NCI-H1048 (cell line): Measurements from ENCODE around the gene SLC6A9.

Source experiments
- DNase-seq: peaks from one replicate; lab custom pipeline; 2025; lab: John Stamatoyannopoulos, UW

The SLC6A9 gene

DNA sequence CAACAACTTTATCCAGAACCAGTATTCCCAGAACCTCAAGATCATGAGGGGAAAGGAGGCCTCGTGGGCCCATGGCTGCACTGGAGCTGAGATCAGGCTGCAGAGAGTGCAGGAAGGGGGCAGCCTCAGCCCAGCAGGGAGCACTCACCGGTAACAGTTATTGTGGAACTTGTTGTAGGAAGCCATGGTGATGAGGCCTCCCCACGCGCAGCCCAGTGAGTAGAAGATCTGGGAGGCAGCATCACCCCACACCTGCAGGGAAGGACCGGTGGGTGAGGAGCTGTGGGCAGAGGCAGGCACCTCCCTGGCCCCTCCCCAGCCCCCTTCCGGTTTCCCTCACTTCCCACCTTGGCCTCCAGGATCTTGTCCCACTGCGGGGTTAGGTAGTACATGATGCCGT lies 29.1 kb downstream of the SLC6A9 start:
- no peak for DNase-seq

- DNase-seq, result no peak
These were observed 31.1 kb downstream of the SLC6A9 start for GRCh38 chr1:44000122-44000665.

DNA sequence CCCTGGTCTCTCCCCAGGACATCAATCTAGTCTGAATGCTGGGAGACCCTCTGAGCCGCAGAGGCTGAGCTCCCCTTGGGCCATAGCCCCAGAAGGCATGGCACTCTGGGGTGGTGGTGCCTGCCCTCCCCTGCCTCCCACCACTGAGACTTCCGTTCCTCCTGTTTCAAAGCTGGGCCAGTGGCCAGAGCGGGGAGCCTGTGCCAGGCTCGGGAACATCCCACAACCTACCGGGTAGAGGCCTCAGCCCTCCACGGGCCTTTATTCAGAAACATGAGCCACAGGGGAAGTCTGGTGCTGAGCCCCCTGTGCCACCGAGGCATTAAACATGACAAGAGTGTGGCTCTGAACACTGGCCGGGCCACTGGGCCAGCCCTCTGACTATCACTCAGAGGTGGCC lies 31.8 kb downstream of the SLC6A9 start:
- no peak for DNase-seq

DNA sequence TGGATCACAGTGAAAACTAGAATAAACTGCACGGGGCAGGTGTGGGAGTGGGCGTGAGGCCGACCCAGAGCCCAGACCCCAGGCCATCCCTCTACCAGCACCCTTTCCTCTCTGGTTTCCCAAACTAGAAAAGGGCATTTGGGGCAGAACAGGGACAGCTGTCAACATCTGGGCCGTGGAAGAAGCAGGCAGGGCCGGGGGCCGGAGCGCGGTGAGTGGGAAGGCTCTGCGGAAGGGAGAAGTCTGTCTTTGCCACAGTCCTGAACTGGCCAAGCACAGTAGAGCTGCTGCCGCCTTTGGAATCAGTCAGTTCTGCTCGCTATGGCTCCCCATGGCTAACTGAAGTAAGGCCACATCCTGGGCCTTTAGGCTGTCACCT lies 33.3 kb downstream of the SLC6A9 start:
- DNase-seq, result no peak

DNA sequence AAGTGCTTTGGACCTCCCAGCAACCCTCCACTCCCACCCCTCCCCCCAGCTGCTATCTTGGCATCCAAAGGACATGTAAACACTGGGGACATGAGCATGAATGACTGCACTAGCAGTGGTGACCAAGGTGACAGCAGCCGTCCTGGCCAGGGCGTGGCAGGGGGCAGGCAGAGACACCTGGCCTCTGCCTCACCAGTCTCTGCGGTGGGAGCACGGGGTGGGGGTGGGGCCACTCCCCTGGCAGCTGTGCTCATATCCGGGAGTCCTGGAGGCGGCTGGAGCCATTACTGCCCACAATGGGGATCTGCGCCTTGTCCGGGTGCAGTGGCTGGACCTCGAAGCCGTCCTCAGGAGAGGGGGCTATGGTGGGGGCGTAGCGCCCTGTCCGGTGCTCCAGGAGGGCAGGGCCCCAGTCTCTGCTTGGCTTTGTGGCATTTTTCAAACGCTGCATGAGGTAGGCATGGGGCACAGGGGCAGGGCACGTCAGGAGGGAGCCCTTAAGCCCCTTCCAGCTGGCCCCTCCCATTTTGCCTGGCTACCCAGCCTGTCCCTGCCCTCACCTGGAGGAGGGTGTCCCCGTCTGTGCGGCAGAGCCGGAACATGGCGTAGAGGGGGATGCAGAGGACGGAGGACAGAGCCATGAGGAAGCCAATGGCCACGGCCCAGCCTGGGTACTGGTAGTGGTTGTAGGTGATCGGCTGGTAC lies 33.8 kb downstream of the SLC6A9 start:
- no peak for DNase-seq

DNA sequence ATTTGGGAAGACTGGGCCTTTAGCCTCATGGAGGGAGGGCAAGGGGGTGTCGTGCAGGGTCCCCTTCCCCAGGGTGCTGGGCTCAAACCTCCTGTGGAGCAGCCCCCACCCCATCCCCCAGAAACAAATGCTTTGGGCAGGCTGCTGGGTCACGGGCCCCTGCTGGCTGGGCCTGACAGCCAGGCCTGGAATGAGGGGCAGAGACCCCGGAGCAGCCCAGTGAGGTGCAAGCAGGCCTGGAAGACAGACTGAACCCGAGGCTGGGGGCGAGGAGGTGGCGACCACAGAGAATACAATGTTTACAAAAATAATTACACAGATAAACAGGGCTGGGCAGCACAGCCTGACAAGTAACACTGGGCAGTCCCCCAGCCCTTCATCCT lies 34.5 kb downstream of the SLC6A9 start:
- DNase-seq, result no peak

DNA sequence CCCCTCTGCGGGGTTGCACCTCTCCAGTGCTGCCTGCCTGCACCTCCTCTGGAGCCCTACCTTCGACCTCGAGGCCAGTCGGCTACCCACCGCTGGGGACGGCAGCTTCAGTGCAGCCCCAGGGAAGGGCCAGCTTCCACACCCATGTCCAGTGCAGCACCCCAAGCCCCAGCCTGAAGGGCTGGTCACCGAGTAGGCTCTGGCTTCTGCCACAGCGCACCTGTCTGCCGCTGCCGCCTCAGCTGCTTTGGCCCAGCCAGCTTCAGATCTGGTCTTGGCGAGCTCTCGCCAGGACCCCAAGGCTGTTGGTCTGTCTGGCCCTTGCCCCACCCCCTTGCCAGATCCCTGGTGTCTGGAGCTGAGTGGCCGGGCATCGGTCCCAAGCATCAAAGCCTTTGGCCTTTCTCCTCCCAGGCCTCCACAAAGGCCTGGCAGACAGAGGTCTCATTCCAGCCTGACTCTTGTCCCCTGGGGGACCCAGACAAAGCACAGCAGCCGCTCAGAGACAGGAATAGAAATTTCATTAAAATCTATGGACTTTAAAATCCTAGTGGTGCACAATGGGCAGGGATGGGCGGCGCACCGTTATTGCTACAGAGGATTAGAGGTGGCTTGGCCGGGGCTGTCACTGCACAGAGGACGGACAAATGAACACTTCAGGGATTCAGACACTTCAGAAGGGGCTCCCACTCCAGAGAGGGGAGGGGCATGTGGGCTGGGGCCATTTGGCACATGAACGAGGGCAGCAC lies 35.1 kb downstream of the SLC6A9 start:
- no peak for DNase-seq

DNA sequence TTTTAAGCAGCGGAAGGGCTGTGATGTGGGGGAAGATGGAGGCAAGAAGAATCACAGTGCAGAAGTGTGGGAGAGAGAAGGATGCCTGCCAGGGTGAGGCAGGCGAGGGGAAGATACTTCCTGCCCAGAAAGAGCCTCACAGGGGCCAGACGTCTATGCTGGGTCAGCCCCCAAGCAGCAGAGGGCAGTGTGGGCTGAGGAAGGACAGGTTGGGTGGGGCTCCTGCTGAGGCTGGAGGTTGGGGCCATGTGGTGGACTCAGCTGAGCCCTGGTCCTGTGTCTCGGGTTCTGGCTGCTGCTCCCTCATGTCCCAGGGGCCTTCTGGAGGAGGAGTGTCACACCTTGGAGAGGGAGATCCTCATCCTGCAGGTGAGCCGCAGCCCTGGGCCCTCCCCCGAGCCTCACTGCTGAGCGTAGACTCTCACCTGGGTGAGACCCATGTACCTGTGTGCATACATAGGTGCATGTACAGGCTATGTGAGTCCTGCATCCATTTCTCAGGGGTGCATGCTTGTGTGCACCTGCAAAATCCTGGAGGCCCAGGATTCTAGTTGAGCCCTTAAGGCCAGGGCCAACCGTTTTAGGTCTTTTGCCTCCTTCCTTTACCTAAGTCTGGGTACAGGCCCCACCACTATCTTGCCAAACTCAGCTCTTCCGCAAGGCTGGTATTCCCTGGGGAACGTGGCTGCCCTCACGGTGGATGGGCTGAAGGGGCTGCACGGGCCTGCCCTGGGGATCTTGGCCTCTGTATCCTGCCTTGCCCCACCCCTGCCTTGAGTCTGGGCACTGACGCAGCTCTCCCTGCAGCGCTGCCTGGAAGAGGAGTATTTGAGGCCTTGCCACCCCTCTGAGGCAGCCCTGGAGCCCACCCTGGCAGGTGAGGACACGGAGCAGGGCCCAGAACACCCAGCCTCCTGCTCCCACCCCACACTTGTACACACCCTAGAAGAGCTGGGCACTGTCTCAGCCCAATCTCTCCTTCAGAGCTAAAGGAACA lies 36.2 kb downstream of the SLC6A9 start:
- DNase-seq, result no peak

- no peak for DNase-seq
These were observed 37.2 kb downstream of the SLC6A9 start for GRCh38 chr1:43994071-43994470.

DNA sequence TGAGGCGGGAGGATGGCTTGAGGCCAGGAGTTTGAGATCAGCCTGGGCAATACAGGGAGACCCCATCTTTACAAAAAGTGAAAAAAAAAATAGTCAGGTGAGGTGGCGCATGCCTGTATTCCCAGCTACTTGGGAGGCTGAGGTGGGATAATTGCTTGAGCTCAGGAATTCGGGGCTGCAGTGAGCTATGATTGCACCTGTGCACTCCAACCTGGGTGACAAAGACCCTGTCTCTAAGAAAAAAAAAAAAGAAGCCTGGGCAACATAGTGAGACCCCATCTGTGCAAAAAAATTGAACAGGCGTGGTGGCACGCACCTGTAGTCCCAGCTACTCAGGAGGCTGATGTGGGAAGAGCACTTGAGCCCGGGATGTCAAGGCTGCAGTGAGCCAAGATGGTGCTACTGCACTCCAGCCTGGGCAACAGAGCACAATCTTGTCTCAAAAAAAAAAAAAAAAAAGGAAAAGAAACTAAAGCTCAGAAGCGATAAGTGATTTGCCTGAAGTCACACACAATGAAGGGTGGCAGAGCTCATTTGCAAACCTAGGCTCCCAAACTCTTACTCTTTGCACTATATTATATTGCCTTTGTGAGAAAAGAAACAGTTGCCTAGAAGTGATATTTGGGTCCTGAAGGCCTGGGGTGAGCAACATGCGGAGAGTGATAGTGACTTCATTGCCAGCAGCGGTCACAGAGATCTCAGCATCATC lies 37.9 kb downstream of the SLC6A9 start:
- no peak for DNase-seq

- no peak for DNase-seq
These were observed 38.8 kb downstream of the SLC6A9 start for GRCh38 chr1:43992232-43992995.

DNA sequence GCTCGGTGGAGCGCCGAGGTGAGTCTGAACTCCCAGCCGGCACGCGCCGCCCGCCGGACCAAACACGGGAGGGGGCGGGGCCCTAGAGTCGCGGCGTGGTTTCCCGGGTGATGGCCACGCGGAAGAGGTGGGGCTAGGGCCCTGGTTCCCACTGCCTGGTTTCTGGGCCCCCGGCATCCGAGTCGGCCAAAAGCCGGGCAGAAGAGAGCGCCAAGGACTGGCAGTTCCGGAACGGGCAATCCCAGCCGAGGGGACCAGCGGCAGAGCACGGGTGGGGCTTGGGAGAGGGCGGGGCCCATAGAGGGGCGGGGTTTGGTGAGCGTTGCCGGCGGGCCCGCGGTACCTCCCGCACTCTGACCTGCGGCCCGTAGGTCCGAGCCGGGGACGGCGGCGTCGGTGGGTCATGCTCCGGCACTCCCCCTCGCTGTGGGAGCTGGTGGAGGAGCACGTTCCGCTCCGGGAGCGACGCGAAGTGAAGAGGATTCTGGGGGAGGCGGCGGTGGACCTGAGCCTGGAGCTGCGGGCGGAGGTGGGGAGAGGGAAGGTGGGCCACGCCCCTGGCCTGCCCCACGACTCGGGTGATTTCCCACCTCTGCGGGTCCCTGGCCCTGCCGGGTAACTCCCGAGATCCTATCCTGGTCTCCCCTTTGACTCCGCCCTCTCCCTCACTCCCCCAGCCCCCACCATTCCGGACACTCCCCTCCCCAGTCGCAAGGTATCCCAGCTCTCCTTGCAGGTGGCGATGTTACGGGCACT lies 39.6 kb downstream of the SLC6A9 start, which contains the start of gene CCDC24:
Gene CCDC24 (plus strand): TSS at position 124 of the 756 bp plus-strand sequence. CDS start 280 bp downstream, at position 404.
- peak; percentile 67 for DNase-seq

GRCh38 chr1:43991200-43991475 lies 40.1 kb downstream of the SLC6A9 start:
- no peak for DNase-seq

GRCh38 chr1:43990271-43991199 lies 40.7 kb downstream of the SLC6A9 start:
- no peak for DNase-seq

- no peak for DNase-seq
These were observed 43.9 kb downstream of the SLC6A9 start for GRCh38 chr1:43987159-43987902.

DNA sequence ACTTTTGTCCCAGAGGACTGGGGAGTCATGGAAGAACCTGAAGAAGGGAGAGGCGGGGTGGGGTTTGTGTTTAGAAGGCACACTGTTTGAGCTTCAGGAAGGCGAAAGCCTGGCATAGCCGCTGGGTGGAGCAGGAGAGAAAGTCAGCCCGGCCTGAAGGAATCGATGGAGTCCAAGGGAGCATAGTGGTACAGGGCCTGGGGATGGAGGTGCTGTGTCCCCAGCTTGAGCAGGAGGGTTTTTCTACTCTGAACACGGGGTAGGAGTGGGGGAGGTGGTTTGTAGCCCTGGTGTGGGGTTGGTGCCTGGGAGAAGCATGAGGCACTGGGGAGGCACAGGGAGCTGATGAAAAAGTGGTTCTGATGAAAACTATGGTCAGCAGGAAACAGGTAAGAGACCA lies 44.5 kb downstream of the SLC6A9 start:
- DNase-seq, result no peak

DNA sequence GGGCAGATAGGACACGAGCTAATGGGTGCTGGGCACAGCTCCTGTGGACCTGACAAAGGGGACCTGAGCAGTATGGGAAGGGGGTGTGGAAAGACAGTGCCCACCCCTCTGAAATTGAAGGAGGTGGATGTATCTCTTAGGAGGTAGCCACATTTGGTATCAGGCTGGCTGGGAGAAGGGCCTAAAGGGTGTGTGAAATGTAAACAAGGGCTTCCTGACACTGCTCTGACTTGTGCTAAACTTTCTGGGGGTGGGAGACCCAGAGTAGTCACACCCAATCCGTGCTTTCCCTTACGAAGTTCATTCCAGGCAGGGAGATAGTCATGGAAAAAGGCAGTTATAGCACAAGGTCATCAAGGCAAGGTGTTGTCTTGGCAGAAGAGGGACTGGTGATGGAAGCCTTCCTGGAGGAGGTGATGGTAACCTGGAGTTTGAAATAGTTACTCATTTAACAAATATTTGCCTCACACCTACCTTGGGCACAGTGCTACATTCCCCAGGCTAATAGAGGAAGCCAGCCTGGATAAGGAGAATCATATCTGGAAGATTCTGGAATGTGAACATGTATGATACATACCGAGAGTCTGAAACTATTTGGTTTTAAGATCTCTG lies 45.2 kb downstream of the SLC6A9 start:
- DNase-seq, result no peak

DNA sequence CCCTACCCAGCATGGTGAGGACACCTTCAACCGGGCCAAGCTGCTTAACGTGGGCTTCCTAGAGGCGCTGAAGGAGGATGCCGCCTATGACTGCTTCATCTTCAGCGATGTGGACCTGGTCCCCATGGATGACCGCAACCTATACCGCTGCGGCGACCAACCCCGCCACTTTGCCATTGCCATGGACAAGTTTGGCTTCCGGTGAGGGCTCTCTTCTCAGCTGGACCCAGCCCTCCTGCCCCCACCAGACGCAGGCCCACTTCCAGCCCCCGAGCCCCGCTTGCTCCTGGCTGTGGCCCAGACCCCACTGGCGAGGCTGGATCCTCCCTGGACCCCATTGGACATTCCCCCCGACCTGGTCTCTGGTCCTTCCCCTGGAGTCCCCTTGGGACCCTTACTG lies 46.4 kb downstream of the SLC6A9 start:
- no peak for DNase-seq
